Activated naive CD4-positive, alpha-beta T cell treated with anti-CD3 and anti-CD28 coated beads for 36 hours (primary cell): Measurements from ENCODE around the gene EPHA8. TPM values are rescaled to one million over a fixed set of nuclear protein-coding genes. Genes with fewer than 3 reads are reported as not detected.

Experiments
- CTCF ChIA-PET: fragments of 350-600 bp; sonication (Branson Sonifier 250); formaldehyde crosslinking; loops from one replicate; lab custom pipeline; 2021; ENCODE audit warnings: antibody characterized with exemption; lab: Charles Lee
- DNase-seq: peaks from one replicate; pipeline ENCODE4 v3.0.0-alpha.2; 2020
- H3K27ac Mint-ChIP-seq: one replicate; pipeline ENCODE4 v1.8.0; 2021; ENCODE audit warnings: mild to moderate bottlenecking, mixed read lengths
- H3K27me3 Mint-ChIP-seq: one replicate; pipeline ENCODE4 v1.8.0; 2021; ENCODE audit warnings: low read depth, mixed read lengths
- H3K36me3 Mint-ChIP-seq: one replicate; pipeline ENCODE4 v1.8.0; 2021; ENCODE audit warnings: low read depth, mixed read lengths
- H3K4me1 Mint-ChIP-seq: one replicate; pipeline ENCODE4 v1.8.0; 2021; ENCODE audit warnings: low read depth, mixed read lengths
- H3K4me3 Mint-ChIP-seq: one replicate; pipeline ENCODE4 v1.8.0; 2021; ENCODE audit warnings: mild to moderate bottlenecking, moderate library complexity, mixed read lengths
- H3K9me3 Mint-ChIP-seq: one replicate; pipeline ENCODE4 v1.8.0; 2021; ENCODE audit warnings: mixed read lengths
- intact Hi-C: fragments of 100-400 bp; cut with micrococcal nuclease; formaldehyde crosslinking; loops from one replicate; pipeline ENCODE4 v1.15.1; 2023
- total RNA-seq, 2 experiments: library from RNA; stranded (reverse); gene quantifications; one replicate each; pipeline ENCODE4 v1.2.3, GENCODE V29; 2021

The EPHA8 gene
- total RNA-seq, 2 experiments from 2014 or later: not detected

DNA sequence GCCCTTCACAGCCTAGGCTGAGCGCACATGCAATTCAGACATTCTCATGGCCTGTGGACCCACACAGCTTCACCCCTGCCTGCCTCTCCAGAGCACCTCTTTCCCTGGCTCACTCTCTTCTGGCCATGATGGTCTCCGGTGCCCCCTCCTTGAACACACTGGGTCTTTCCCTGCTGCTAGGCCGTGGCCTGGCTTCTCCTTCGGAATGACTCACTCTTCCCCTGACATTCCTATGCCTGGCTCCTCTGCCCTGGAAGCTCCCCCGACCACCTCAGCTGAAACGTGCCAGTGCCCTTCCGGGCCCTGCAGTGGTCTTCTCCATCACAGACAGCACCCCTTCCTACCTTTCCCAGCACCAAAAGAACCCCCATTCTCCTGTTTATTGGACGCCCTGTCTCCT lies 28.3 kb downstream of the EPHA8 start:
- intact Hi-C loops: no loop called here
- DNase-seq: no peak
- Mint-ChIP-seq H3K4me1 (no peaks in the 10 kb centered on the region), H3K27ac (no peak overlapping the region), H3K9me3 (no peaks in the 10 kb centered on the region), H3K36me3 (no peaks in the 10 kb centered on the region), H3K4me3 (no peak overlapping the region), H3K27me3 (peaks cover 9% of the 10 kb centered on the region)
- CTCF ChIA-PET: no interaction called here

DNA sequence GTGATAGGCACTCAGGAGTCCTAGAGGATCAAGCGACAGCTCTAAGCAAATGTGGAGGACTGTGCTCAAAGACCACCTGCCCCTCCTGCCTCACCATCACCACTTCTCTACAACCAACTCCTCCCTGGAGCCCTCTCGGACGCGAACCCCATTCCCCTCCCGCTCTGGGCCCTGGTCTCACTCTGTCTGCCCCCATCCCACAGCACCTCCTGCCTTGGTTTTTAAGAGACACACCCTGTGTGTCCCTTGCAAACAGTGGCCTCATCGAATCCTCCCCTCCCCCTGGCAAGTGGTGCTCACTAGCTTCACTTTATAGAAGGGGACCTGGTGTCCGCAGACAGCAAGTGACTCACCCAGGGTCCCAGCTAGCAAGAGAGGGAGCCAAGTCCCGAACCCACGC lies 28.8 kb downstream of the EPHA8 start:
- CTCF ChIA-PET: no interaction called here
- H3K9me3 Mint-ChIP-seq: no peaks in the 10 kb centered on the region
- intact Hi-C loops: no loop called here
- DNase-seq: no peak
- peaks cover 11% of the 10 kb centered on the region for H3K27me3 Mint-ChIP-seq
- H3K27ac Mint-ChIP-seq: no peak overlapping the region
- H3K4me3 Mint-ChIP-seq: no peak overlapping the region
- no peaks in the 10 kb centered on the region for H3K36me3 Mint-ChIP-seq
- no peaks in the 10 kb centered on the region for H3K4me1 Mint-ChIP-seq

DNA sequence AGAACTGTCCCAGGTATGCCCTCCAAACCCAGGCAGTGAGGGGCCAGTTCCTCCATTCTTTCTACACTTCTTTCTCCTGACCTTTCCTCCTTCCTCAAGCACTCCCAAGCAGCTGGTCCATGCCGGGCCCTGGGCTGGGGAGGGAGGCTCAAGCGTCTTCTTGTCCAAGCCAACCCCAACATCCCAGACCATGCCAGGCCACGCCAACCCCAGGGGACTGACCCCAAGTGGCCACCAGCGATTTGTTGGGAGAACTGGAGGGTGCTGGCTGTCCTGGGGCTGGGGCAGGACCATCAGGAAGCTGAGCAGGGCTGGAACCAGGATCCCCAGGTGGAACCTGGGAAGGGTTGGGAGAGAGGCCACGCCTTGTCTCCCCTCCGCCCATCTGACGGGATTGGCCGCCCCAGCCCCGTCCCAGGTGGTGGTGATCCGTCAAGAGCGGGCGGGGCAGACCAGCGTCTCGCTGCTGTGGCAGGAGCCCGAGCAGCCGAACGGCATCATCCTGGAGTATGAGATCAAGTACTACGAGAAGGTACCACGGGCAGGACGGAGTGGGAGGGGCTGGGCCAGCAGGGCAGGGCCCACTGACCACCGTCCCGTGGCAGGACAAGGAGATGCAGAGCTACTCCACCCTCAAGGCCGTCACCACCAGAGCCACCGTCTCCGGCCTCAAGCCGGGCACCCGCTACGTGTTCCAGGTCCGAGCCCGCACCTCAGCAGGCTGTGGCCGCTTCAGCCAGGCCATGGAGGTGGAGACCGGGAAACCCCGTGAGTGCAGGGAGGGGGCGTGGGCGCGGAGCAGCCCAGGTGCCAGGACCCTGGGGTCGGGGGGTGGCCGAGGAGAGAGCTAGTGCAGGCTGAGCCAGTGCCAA lies 29.9 kb downstream of the EPHA8 start:
- CTCF ChIA-PET: no interaction called here
- H3K27me3 Mint-ChIP-seq: peaks cover 11% of the 10 kb centered on the region
- no peak overlapping the region for H3K4me3 Mint-ChIP-seq
- H3K9me3 Mint-ChIP-seq: no peaks in the 10 kb centered on the region
- H3K36me3 Mint-ChIP-seq: no peaks in the 10 kb centered on the region
- intact Hi-C loops: no loop called here
- H3K27ac Mint-ChIP-seq: no peak overlapping the region
- no peaks in the 10 kb centered on the region for H3K4me1 Mint-ChIP-seq
- no peak for DNase-seq

DNA sequence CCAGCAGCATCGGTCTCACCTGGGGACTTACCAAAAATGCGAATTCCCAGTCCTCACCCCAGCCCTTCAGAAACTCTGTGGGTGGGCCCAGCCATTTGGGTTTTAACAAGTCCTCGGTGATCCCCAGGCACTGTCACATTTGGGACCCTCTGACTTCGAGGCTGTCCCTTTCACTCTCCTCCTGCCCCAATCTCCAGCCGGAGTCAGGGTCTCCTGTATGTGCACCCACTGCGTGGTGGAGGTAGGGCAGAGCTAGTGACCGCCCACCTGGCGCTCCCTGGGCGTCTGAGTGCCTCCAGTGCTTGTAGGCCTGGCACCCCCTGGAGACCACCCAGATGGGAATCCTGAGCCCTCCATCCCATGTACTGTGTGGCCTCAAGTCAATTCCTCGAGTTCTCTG lies 31.1 kb downstream of the EPHA8 start:
- intact Hi-C loops: no loop called here
- H3K4me1 Mint-ChIP-seq: no peaks in the 10 kb centered on the region

DNA sequence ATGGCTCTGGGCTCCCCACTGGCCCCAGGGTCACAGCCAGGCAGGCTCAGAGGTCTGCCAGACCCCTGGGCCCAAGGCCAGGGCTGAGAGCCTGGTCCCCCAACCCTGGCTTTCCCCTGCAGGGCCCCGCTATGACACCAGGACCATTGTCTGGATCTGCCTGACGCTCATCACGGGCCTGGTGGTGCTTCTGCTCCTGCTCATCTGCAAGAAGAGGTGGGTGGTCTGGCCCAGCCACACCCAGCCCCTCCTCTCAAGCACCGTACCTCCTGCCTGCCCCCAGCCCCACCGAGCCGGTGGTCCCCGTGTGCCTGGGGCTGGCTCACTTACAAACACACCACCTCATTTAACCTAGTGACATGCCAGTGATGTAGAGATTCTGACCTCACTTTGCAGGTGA lies 31.8 kb downstream of the EPHA8 start:
- H3K4me3 Mint-ChIP-seq: no peak overlapping the region
- H3K9me3 Mint-ChIP-seq: no peaks in the 10 kb centered on the region
- intact Hi-C loops: no loop called here
- H3K27me3 Mint-ChIP-seq: peaks cover 10% of the 10 kb centered on the region
- DNase-seq: no peak
- no peaks in the 10 kb centered on the region for H3K36me3 Mint-ChIP-seq
- no peak overlapping the region for H3K27ac Mint-ChIP-seq
- no peaks in the 10 kb centered on the region for H3K4me1 Mint-ChIP-seq
- CTCF ChIA-PET: no interaction called here

More for the DNA sequence above, 31.1 kb downstream of the EPHA8 start:
- Mint-ChIP-seq H3K36me3 (no peaks in the 10 kb centered on the region), H3K4me3 (no peak overlapping the region), H3K27ac (no peak overlapping the region), H3K27me3 (peaks cover 11% of the 10 kb centered on the region), H3K9me3 (no peaks in the 10 kb centered on the region)
- CTCF ChIA-PET: no interaction called here
- no peak for DNase-seq

DNA sequence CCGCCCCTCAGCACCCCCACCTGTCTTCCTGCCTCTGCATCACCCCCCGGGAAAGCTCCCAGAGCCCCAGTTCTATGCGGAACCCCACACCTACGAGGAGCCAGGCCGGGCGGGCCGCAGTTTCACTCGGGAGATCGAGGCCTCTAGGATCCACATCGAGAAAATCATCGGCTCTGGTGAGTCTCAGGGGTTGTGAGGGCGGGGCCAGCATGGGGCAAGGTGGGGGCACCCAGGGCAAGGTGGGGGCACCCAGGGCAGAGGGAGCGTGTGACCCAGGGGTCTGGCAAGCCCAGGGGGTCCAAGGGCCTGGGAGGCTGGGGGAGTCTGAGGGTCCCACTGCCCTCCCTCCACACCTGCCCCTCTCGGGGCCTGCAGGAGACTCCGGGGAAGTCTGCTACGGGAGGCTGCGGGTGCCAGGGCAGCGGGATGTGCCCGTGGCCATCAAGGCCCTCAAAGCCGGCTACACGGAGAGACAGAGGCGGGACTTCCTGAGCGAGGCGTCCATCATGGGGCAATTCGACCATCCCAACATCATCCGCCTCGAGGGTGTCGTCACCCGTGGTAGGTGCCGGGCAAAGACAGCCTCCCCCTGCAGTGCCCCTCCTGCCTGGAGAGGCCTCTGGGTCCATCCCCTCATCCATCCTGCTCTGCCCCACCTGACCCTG lies 34.1 kb downstream of the EPHA8 start:
- Mint-ChIP-seq H3K27me3 (peaks cover 5% of the 10 kb centered on the region), H3K4me1 (no peaks in the 10 kb centered on the region), H3K9me3 (no peaks in the 10 kb centered on the region), H3K27ac (no peak overlapping the region), H3K36me3 (no peaks in the 10 kb centered on the region), H3K4me3 (no peak overlapping the region)
- CTCF ChIA-PET: no interaction called here
- intact Hi-C loops: no loop called here
- DNase-seq: no peak

DNA sequence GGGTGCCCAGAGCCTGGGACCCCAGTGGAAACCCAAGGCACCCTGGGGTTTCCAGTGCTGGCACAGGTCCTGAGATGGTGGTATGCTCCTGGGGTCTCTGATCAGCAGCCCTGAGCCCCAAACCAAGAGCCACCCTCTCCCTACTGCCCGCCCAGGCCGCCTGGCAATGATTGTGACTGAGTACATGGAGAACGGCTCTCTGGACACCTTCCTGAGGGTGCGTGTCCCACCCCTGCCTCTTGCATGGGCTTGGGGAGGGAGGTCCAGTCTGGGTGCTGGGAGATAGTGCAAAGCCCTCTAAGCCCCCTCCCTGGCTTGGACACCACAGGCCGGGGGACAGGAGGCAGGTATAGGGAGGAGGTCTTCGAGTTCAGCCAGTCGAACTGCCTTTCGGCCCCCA lies 34.7 kb downstream of the EPHA8 start:
- no peaks in the 10 kb centered on the region for H3K4me1 Mint-ChIP-seq
- no peak overlapping the region for H3K4me3 Mint-ChIP-seq
- no peak overlapping the region for H3K27ac Mint-ChIP-seq
- CTCF ChIA-PET: no interaction called here
- peaks cover 5% of the 10 kb centered on the region for H3K27me3 Mint-ChIP-seq
- H3K36me3 Mint-ChIP-seq: no peaks in the 10 kb centered on the region
- no peak for DNase-seq
- no peaks in the 10 kb centered on the region for H3K9me3 Mint-ChIP-seq
- intact Hi-C loops: no loop called here

DNA sequence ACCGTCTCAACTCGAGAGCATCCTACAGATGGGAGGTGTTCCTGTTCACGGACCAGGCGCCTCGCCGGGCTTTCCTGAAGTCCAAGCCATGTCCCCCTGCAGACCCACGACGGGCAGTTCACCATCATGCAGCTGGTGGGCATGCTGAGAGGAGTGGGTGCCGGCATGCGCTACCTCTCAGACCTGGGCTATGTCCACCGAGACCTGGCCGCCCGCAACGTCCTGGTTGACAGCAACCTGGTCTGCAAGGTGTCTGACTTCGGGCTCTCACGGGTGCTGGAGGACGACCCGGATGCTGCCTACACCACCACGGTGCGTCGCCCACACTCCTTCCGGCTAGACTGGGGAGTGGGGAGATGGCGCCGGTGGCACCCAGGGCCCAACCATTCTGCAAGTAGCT lies 35.4 kb downstream of the EPHA8 start:
- Mint-ChIP-seq H3K36me3 (no peaks in the 10 kb centered on the region), H3K27me3 (peaks cover 5% of the 10 kb centered on the region), H3K4me3 (no peak overlapping the region), H3K27ac (no peak overlapping the region), H3K4me1 (no peaks in the 10 kb centered on the region), H3K9me3 (no peaks in the 10 kb centered on the region)
- DNase-seq: no peak
- CTCF ChIA-PET: no interaction called here
- intact Hi-C loops: no loop called here

DNA sequence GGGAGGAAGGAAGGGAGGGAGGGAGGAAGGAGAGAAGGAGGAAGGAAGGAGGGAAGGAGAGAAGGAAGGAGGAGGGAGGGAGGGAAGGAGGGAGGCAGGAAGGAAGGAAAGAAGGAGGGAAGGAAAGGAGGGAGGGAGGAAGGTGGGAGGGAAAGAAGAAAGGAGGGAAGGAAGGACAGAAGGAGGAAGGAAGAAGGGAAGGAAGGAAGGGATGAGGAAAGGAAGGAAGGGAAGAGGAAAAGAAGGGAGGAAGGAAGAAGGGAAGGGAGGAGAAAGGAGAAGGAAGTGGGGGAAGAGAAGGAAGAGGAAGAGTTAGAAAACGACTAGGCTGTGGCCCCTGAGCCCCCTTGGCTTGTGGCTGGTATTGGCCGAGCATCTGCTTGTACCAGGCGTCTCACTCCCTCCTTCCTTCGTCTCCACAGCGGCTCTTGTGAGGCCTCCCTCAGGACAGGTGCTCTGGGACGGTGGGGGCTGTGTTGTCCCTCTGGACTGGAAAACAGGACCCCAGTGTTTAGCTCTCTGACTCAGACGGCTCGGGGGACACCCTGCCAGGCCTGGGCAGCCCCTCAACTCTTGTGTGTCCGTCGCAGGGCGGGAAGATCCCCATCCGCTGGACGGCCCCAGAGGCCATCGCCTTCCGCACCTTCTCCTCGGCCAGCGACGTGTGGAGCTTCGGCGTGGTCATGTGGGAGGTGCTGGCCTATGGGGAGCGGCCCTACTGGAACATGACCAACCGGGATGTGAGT lies 37.0 kb downstream of the EPHA8 start:
- Mint-ChIP-seq H3K4me3 (no peak overlapping the region), H3K4me1 (no peaks in the 10 kb centered on the region), H3K27ac (no peak overlapping the region), H3K36me3 (no peaks in the 10 kb centered on the region), H3K9me3 (no peaks in the 10 kb centered on the region), H3K27me3 (peaks cover 5% of the 10 kb centered on the region)
- DNase-seq: no peak
- CTCF ChIA-PET: no interaction called here
- intact Hi-C loops: no loop called here

DNA sequence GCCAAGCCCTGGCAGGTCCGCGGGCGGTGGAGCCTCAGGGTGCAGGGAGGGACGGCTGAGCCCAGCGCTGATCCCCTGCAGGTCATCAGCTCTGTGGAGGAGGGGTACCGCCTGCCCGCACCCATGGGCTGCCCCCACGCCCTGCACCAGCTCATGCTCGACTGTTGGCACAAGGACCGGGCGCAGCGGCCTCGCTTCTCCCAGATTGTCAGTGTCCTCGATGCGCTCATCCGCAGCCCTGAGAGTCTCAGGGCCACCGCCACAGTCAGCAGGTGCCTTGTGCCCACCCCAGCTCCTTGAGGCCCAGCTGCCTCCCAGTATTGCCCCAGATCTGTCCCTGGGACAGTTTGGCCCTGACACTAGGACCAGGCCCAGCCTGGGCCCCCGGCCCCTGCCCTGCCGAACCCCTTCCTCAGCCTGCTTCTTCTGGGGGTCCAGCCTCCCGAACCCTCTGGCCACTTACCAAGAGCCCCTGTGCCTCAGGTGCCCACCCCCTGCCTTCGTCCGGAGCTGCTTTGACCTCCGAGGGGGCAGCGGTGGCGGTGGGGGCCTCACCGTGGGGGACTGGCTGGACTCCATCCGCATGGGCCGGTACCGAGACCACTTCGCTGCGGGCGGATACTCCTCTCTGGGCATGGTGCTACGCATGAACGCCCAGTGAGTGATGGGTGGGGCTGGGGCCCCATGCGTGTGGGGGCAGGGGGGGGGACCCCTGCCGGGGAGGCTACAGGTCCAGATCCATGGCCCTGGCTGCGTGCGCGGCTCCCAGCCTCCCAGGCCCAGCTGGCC lies 37.7 kb downstream of the EPHA8 start:
- H3K36me3 Mint-ChIP-seq: no peaks in the 10 kb centered on the region
- no peak for DNase-seq
- no peak overlapping the region for H3K27ac Mint-ChIP-seq
- no peaks in the 10 kb centered on the region for H3K9me3 Mint-ChIP-seq
- peaks cover 8% of the 10 kb centered on the region for H3K27me3 Mint-ChIP-seq
- H3K4me3 Mint-ChIP-seq: no peak overlapping the region
- no peaks in the 10 kb centered on the region for H3K4me1 Mint-ChIP-seq
- CTCF ChIA-PET: no interaction called here
- intact Hi-C loops: no loop called here

DNA sequence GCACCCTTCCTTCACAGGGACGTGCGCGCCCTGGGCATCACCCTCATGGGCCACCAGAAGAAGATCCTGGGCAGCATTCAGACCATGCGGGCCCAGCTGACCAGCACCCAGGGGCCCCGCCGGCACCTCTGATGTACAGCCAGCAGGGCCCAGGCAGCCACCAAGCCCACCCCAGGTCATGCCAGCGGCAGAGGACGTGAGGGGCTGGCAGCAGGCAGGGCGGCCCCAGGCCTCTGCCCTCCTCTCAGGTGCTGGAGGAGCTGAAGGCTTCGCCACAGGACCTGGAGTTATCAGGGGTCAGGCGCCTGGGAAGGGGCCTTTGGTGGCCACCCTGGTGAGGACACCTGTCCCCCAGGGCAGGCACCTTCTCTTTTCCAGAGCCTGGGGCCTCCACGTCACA lies 38.3 kb downstream of the EPHA8 start:
- DNase-seq: no peak
- no peak overlapping the region for H3K27ac Mint-ChIP-seq
- H3K27me3 Mint-ChIP-seq: peaks cover 12% of the 10 kb centered on the region
- H3K4me1 Mint-ChIP-seq: no peaks in the 10 kb centered on the region
- H3K4me3 Mint-ChIP-seq: no peak overlapping the region
- no peaks in the 10 kb centered on the region for H3K9me3 Mint-ChIP-seq
- no peaks in the 10 kb centered on the region for H3K36me3 Mint-ChIP-seq
- CTCF ChIA-PET: no interaction called here
- intact Hi-C loops: no loop called here

DNA sequence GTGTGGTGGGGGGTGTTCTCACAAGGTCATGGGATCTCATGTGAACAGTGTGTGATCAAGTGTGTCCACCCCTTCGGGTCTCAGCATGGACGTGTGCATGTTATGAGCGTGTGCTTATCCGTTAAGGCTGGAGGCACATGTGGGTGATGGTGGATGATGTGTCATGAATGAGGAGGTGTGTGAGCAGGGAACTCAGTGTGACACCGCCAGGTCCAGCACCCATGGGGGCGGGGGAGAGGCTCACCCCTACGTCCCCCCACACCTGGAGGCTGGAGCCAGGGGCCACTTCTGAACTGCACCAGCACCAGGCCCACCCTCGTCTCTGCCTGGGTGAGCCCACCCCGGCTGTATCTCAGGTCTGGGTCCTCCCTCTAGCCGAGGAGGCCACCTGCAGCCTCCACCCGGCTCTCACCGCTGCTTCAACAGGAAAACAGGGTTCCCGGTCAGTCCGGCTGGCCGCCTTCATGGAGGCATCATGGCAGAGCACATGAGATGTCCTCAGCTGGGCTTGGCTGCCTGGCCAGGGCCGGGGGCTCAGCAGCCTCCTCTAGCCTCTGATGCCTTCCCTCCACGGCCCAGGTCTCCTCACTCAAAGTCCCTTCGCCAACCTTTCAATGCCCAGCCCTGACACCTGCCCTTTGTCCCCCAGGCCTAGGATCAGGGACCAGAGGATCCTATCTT lies 38.9 kb downstream of the EPHA8 start:
- intact Hi-C loops: no loop called here
- Mint-ChIP-seq H3K27ac (no peak overlapping the region), H3K4me3 (no peak overlapping the region), H3K27me3 (peaks cover 12% of the 10 kb centered on the region), H3K9me3 (no peaks in the 10 kb centered on the region), H3K4me1 (no peaks in the 10 kb centered on the region), H3K36me3 (no peaks in the 10 kb centered on the region)
- DNase-seq: no peak
- CTCF ChIA-PET: no interaction called here
